Naive B cell (primary cell): ENCODE data around the gene CRTAP. TPM values are rescaled to one million over a fixed set of nuclear protein-coding genes. Genes with fewer than 3 reads are reported as not detected.
"Not testable (repeated sequence)": the region's sequence is repeated elsewhere in the genome, so short reads cannot be mapped to it uniquely, and the experiment has no call there.

Experiments used
- ATAC-seq, 2 donors: fragments of 150-1000 bp; cut with Tn5 transposase; 2 replicates each; pipeline ENCODE4 v1.10.0; 2021; ENCODE audit warnings: low read depth in 2 of 2, mild to moderate bottlenecking in 2 of 2, moderate library complexity in 2 of 2
- DNase-seq: peaks from one replicate; pipeline ENCODE4 v3.0.0; 2022
- H3K27ac Mint-ChIP-seq, 6 donors: one replicate each; pipeline ENCODE4 v1.8.0; 2020 to 2022; ENCODE audit warnings: mild to moderate bottlenecking in 6 of 6, mixed read lengths in 6 of 6, moderate library complexity in 5 of 6, inconsistent platforms in 2 of 6
- H3K27me3 Mint-ChIP-seq, 3 donors: one replicate each; pipeline ENCODE4 v1.8.0; 2021 to 2022; ENCODE audit warnings: mixed read lengths in 3 of 3, mild to moderate bottlenecking in 1 of 3
- H3K36me3 Mint-ChIP-seq, 2 donors: one replicate each; pipeline ENCODE4 v1.8.0; 2020 to 2022; ENCODE audit warnings: mixed read lengths in 2 of 2, inconsistent platforms in 1 of 2, mild to moderate bottlenecking in 1 of 2
- H3K4me1 Mint-ChIP-seq, 3 donors: one replicate each; pipeline ENCODE4 v1.8.0; 2020 to 2022; ENCODE audit warnings: mixed read lengths in 3 of 3, inconsistent platforms in 1 of 3, mild to moderate bottlenecking in 1 of 3, moderate library complexity in 1 of 3
- H3K4me3 Mint-ChIP-seq, 8 donors: one replicate each; pipeline ENCODE4 v1.8.0; 2020 to 2022; ENCODE audit warnings: mild to moderate bottlenecking in 8 of 8, mixed read lengths in 8 of 8, moderate library complexity in 8 of 8, inconsistent platforms in 2 of 8
- H3K9me3 Mint-ChIP-seq, 7 donors: one replicate each; pipeline ENCODE4 v1.8.0; 2020 to 2022; ENCODE audit warnings: mixed read lengths in 7 of 7, mild to moderate bottlenecking in 5 of 7, inconsistent platforms in 2 of 7, moderate library complexity in 1 of 7
- polyA plus RNA-seq, 6 donors: library from polyadenylated mRNA; unstranded; fragments of 300-500 nt; fragmentation: Illumina TruSeq; gene quantifications; one replicate each; pipeline ENCODE4 v1.2.3, GENCODE V29; 2021; ENCODE audit warnings: low read depth in 6 of 6

Gene CRTAP
- polyA plus RNA-seq, 6 donors from 2014 or later = 66.0 to 87.6 (median 75.1) TPM

GRCh38 chr3:33174711-33175414 lies 61.0 kb downstream of the CRTAP start:
- no peak overlapping the region for H3K27ac Mint-ChIP-seq
- peaks cover 4 to 9% (median 5%) of the 10 kb centered on the region in 3 donors for H3K4me1 Mint-ChIP-seq
- no peak for ATAC-seq
- peaks cover 0 to 21% (median 11%) of the 10 kb centered on the region in 7 donors for H3K9me3 Mint-ChIP-seq
- H3K27me3 Mint-ChIP-seq = peaks cover 0 to 5% (median 0%) of the 10 kb centered on the region in 3 donors
- H3K36me3 Mint-ChIP-seq = peaks cover 0 to 6% of the 10 kb centered on the region in 2 donors
- no peak overlapping the region for H3K4me3 Mint-ChIP-seq
- no peak for DNase-seq

- peaks cover 0 to 8% of the 10 kb centered on the region in 2 donors for H3K36me3 Mint-ChIP-seq
- peaks cover 1 to 9% (median 5%) of the 10 kb centered on the region in 3 donors for H3K27me3 Mint-ChIP-seq
- DNase-seq (no peak), ATAC-seq (no peak)
- H3K4me3 Mint-ChIP-seq = no peak overlapping the region
- no peak overlapping the region for H3K27ac Mint-ChIP-seq
- H3K9me3 Mint-ChIP-seq = peaks cover under 1 to 46% (median 24%) of the 10 kb centered on the region in 7 donors
- no peaks in the 10 kb centered on the region for H3K4me1 Mint-ChIP-seq
Observed at GRCh38 chr3:33179132-33179531, 65.3 kb downstream of the CRTAP start.

GRCh38 chr3:33181229-33181628 lies 67.4 kb downstream of the CRTAP start:
- Mint-ChIP-seq H3K4me1 (no peaks in the 10 kb centered on the region), H3K27me3 (peaks cover 8 to 12% (median 9%) of the 10 kb centered on the region in 3 donors), H3K4me3 (no peak overlapping the region), H3K27ac (peak overlapping the region in 1 of 6 donors; percentile 58), H3K9me3 (peaks cover 5 to 46% (median 24%) of the 10 kb centered on the region in 7 donors), H3K36me3 (peaks cover 0 to 16% of the 10 kb centered on the region in 2 donors)
- DNase-seq (no peak), ATAC-seq (no peak)

GRCh38 chr3:33181641-33182040 lies 67.8 kb downstream of the CRTAP start:
- H3K4me3 Mint-ChIP-seq, ATAC-seq, DNase-seq, H3K4me1 Mint-ChIP-seq: not testable (repeated sequence)
- Mint-ChIP-seq H3K9me3 (peaks cover 5 to 46% (median 24%) of the 10 kb centered on the region in 7 donors), H3K36me3 (peaks cover 0 to 16% of the 10 kb centered on the region in 2 donors), H3K27me3 (peaks cover 9 to 12% (median 10%) of the 10 kb centered on the region in 3 donors), H3K27ac (peak overlapping the region in 1 of 6 donors; percentile 58)

DNA sequence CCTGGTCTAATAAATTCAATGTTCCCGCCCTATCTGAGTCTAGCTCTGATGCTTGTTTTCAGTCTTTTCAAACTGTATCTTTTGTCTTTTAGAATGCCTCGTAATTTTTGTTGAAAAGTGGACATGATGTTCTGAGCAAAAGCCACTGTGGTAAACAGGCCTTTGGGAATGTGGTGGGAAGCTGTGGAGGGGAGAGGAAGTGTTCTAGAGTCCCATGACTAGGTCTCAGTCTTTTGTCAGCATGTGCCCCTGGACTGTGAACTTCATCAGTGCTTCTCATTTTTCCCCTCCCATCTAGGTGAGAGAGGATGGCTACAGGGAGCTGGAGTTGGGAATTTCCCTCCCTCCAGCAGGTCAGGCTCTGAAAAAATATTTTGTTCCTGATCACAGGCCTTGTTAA lies 71.0 kb downstream of the CRTAP start:
- Mint-ChIP-seq H3K27ac (no peak overlapping the region), H3K4me1 (no peaks in the 10 kb centered on the region), H3K4me3 (no peak overlapping the region), H3K9me3 (peaks cover 2 to 25% (median 13%) of the 10 kb centered on the region in 7 donors), H3K36me3 (peaks cover 0 to 10% of the 10 kb centered on the region in 2 donors), H3K27me3 (peaks cover 9 to 17% (median 16%) of the 10 kb centered on the region in 3 donors)
- ATAC-seq (no peak), DNase-seq (no peak)

DNA sequence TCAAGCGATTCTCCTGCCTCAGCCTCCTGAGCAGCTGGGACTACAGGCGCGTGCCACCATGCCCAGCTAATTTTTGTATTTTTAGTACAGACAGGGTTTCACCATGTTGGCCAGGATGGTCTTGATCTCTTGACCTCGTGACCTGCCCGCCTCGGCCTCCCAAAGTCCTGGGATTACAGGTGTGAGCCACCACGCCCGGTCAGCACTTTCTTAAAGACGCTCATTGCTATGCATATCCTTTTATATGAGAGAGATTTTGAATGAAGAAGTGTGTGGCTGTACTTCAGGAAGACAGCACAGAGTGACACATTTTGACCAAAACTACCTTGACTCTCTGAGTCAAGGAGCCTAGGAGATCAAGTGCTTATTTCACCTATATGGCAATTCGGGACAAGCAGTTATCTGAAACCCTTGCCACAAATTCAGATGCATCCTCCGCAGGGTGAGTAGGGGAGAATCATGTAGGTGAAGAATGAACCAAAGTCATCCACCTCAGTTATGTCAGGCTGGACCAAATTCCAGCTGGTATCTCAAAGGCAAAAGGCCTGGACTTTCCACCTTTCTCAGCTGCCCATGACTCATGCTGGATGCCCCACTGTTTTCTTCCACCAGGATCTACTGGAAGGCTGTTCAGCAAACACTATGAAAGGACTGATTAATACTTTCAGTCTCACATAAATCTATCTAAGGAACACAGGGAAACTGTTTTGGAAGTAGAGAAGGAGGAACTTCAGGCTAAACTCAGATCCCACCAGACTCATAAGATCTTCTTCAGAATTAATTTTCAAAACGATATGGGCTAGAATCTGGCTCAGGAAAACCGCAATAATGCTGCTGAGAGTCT lies 72.9 kb downstream of the CRTAP start:
- ATAC-seq (no peak), DNase-seq (no peak)
- H3K4me3 Mint-ChIP-seq = no peak overlapping the region
- no peak overlapping the region for H3K27ac Mint-ChIP-seq
- peaks cover 0 to 10% of the 10 kb centered on the region in 2 donors for H3K36me3 Mint-ChIP-seq
- H3K4me1 Mint-ChIP-seq = no peaks in the 10 kb centered on the region
- H3K9me3 Mint-ChIP-seq = peaks cover 0 to 19% (median 12%) of the 10 kb centered on the region in 7 donors
- H3K27me3 Mint-ChIP-seq = peaks cover 5 to 17% (median 16%) of the 10 kb centered on the region in 3 donors

- DNase-seq (no peak), ATAC-seq (no peak)
- H3K27me3 Mint-ChIP-seq = peaks cover 5 to 17% (median 16%) of the 10 kb centered on the region in 3 donors
- no peak overlapping the region for H3K27ac Mint-ChIP-seq
- H3K4me3 Mint-ChIP-seq = no peak overlapping the region
- no peaks in the 10 kb centered on the region for H3K4me1 Mint-ChIP-seq
- peaks cover 0 to 14% (median 9%) of the 10 kb centered on the region in 7 donors for H3K9me3 Mint-ChIP-seq
- peaks cover 0 to 10% of the 10 kb centered on the region in 2 donors for H3K36me3 Mint-ChIP-seq
Observed at GRCh38 chr3:33187368-33187634, 73.5 kb downstream of the CRTAP start.

DNA sequence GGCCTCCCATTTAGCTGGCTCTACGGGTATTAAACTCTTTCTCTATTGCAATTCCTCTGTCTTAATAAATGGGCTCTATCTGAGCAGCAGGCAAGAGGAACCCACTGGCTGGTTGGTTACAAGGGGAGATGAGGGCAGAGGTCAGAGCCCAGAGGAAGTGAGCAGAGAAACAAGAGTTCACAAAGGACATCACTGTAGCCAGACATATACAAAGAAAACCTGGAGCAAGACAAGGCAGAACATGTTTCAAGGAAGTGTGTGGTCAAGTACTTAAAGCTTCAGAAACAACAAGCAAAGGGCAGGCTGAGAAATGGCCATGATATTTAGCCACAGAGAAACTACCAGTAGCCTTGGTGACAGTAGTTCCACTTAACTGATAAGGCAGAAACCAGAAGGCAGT lies 80.5 kb downstream of the CRTAP start:
- DNase-seq = no peak
- no peaks in the 10 kb centered on the region for H3K27me3 Mint-ChIP-seq
- no peak overlapping the region for H3K27ac Mint-ChIP-seq
- no peak for ATAC-seq
- H3K9me3 Mint-ChIP-seq = no peaks in the 10 kb centered on the region
- no peaks in the 10 kb centered on the region for H3K4me1 Mint-ChIP-seq
- no peak overlapping the region for H3K4me3 Mint-ChIP-seq
- H3K36me3 Mint-ChIP-seq = no peaks in the 10 kb centered on the region

DNA sequence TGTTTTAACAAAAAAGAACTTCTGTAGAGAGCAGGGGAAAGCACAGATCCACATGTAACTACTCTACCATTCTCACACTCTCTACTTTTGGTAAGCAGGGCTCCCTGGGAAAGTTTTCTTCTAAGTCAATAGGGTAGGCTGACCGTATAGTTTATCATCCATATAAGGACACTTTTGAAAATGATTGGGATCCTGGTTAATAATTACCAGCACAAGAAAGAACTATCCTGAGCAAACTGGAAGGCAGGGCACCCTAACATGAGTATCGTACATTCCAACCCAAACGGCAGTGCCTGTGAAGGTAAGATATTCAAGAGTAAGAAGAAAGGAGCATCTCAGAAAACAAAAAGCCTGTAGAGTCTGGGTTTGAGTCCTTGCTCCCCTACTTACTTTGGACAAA lies 82.7 kb downstream of the CRTAP start:
- H3K27ac Mint-ChIP-seq = no peak overlapping the region
- H3K27me3 Mint-ChIP-seq = no peaks in the 10 kb centered on the region
- no peaks in the 10 kb centered on the region for H3K4me1 Mint-ChIP-seq
- no peak overlapping the region for H3K4me3 Mint-ChIP-seq
- peaks cover 0 to under 1% (median 0%) of the 10 kb centered on the region in 7 donors for H3K9me3 Mint-ChIP-seq
- no peak for ATAC-seq
- no peak for DNase-seq
- H3K36me3 Mint-ChIP-seq = no peaks in the 10 kb centered on the region

Other genes starting within 250 kb of the CRTAP start
- gene CCR4, start 162.4 kb upstream of the CRTAP start, polyA plus RNA-seq = under 1 TPM in 4 of 6 donors, not detected in 2; 0.08 to 0.27 (median 0.16) TPM
- 10 to 100 TPM; 32.6 to 42.8 (median 39.9) TPM for gene GLB1, start 16.9 kb upstream of the CRTAP start, polyA plus RNA-seq
- gene TMPPE, start 16.9 kb upstream of the CRTAP start, polyA plus RNA-seq = 1 to 10 TPM in 4 of 6 donors, under 1 TPM in 1, not detected in 1; 0.50 to 2.0 (median 1.5) TPM
- gene SUSD5, start 104.8 kb downstream of the CRTAP start, polyA plus RNA-seq = under 1 TPM in 5 of 6 donors, not detected in 1; 0.05 to 0.21 (median 0.18) TPM
- under 1 TPM in 4 of 6 donors, not detected in 2; 0.09 to 0.36 (median 0.23) TPM for gene FBXL2, start 163.4 kb downstream of the CRTAP start, polyA plus RNA-seq